ENCODE measurements around the gene NR4A1. TPM values are rescaled to one million over a fixed set of nuclear protein-coding genes. Genes with fewer than 3 reads are reported as not detected.
A peak's percentile ranks its signal among the peaks of the same experiment; 100 is the strongest.

NR4A1 gene
- total RNA-seq, 3 donors from 2014 or later = 16.2 to 123 (median 44.6) TPM

DNA sequence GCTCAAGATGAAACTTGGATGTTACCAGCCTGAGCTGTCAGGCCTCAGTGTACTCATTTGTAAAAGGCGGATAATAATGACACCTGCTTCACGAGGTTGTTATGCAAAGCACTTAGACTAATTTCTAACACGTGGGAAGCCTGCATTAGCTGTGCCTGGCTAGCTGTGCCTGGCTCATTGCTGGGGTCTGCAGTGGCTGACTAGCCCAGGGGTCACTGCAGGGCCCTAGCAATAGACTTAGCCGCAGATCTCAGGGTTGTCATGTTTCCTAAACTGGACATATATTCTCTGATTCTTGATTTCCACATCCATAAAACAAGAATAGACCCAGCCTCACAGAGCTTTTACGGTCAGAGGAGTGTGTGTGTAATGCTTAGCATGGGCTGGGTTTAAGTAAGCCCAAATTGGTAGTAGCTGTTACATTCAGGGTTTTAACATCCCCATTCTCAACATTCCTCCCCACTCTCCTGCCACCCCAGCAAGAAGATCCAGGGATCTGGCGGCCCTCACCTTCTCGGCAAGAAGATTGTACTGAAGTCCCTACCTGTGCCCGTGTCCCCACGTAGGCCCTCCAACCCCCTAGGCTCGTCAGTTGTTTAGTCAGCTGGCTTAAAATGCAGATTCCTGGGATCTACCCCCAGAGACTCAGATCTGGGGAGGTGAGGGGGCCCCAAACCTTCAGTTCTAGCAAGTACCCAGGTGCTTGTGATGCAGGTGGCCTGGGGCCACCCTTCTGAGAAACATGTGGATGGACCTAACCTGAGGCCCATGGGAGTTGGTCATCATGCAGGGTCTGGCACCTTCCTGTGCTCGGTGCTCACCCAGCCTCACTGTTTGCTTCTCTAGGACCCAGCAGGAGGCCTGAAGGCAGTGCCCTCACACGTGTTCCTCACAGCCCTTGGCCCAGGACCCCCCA is 8.6 kb downstream of the NR4A1 start:
- peak in 1 of 3 donors; percentile 22 for DNase-seq
- Histone ChIP-seq H3K4me3 (no peak overlapping the region), H3K36me3 (ENCODE audit: low read depth) (no peaks in the 10 kb centered on the region), H3K4me1 (ENCODE audit: low read depth) (peaks cover 4% of the 10 kb centered on the region), H3K9me3 (no peaks in the 10 kb centered on the region)
- TF ChIP-seq, protein P1, sequence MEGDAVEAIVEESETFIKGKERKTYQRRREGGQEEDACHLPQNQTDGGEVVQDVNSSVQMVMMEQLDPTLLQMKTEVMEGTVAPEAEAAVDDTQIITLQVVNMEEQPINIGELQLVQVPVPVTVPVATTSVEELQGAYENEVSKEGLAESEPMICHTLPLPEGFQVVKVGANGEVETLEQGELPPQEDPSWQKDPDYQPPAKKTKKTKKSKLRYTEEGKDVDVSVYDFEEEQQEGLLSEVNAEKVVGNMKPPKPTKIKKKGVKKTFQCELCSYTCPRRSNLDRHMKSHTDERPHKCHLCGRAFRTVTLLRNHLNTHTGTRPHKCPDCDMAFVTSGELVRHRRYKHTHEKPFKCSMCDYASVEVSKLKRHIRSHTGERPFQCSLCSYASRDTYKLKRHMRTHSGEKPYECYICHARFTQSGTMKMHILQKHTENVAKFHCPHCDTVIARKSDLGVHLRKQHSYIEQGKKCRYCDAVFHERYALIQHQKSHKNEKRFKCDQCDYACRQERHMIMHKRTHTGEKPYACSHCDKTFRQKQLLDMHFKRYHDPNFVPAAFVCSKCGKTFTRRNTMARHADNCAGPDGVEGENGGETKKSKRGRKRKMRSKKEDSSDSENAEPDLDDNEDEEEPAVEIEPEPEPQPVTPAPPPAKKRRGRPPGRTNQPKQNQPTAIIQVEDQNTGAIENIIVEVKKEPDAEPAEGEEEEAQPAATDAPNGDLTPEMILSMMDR (IDR thresholded peaks at IDR 0.05) = no peak
- intact Hi-C loops (cut with DNase I, micrococcal nuclease) = no loop called here
- ATAC-seq = peak; percentile 12

DNA sequence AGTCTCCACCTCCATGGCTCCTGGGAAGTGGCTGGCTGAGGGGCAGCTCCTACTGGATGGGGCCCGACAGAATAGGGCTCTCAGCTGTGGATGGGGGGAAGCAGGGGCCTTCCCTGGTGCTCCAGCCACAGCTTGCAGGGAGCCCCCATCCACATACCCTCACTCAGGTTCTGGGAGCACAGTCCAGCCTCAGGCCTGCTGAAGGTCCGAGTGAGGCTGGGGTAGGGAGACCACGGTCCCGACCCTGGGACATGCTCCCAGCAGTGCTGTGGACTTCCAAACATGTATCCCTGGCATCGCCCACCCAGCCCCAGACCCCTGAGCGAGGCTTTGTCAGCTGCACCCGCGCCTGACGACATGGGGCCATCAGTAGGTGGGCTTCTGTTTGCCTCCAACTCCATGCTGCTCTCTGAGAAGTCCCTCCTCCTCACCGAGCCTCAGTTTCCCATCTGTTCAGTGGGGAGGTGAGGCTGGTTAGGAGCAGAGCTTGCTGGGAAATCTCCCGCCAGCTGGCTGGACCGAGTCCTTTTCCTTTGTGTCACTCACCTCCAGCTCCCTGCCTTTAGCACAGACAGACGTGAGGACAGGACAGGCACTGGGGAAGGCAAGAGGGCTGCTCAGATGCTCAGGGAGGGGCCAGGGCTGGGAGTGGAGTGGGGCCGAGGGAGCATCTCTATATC is 9.4 kb downstream of the NR4A1 start:
- H3K9me3 ChIP-seq = no peaks in the 10 kb centered on the region
- no peak overlapping the region for H3K4me3 ChIP-seq
- DNase-seq = peak in 1 of 3 donors; percentile 23
- peaks cover 4% of the 10 kb centered on the region for H3K4me1 ChIP-seq (ENCODE audit: low read depth)
- TF ChIP-seq, protein P1 (IDR thresholded peaks at IDR 0.05) = no peak
- intact Hi-C loops (cut with DNase I, micrococcal nuclease) = no loop called here
- H3K36me3 ChIP-seq (ENCODE audit: low read depth) = no peaks in the 10 kb centered on the region
- ATAC-seq = no peak

DNA sequence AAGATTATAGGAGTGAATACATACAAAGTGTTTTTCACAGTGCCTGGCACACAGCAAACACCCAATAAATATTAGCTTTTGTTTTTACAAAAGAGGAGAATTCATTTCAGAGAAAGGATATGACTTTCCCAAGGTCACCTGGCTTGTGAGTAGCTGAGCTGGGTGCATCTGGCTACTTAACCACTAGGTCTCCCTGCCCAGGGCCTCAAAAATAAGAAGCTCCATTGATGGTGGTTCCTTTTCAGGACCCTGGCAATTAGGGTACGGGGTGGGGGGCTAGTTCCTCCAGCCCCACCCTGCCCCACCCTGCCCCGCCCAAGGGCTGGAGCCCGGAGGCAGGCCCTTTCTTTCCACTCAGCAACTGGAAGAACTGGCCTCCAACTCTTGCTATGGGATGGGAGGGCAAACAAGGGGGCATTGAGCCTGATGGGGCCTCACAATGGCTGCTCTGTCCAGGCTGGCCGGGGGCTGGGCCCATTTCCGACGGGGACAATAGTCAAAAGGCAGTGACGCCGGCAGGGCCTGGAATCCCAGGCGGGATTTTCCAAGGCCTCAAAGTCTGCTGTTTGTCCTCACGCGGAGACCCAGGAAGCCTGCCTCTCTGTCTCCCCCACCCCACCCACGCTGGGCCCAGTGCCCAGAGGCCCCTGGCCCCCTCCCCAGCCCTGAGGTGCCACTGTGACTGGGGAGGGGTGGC is 10.4 kb downstream of the NR4A1 start:
- intact Hi-C loops (cut with DNase I, micrococcal nuclease) = no loop called here
- ATAC-seq (no peak), DNase-seq (no peak)
- H3K4me1 ChIP-seq (ENCODE audit: low read depth) = peaks cover 4% of the 10 kb centered on the region
- no peaks in the 10 kb centered on the region for H3K9me3 ChIP-seq
- TF ChIP-seq, protein P1 (IDR thresholded peaks at IDR 0.05) = no peak
- no peaks in the 10 kb centered on the region for H3K36me3 ChIP-seq (ENCODE audit: low read depth)
- H3K4me3 ChIP-seq = no peak overlapping the region

DNA sequence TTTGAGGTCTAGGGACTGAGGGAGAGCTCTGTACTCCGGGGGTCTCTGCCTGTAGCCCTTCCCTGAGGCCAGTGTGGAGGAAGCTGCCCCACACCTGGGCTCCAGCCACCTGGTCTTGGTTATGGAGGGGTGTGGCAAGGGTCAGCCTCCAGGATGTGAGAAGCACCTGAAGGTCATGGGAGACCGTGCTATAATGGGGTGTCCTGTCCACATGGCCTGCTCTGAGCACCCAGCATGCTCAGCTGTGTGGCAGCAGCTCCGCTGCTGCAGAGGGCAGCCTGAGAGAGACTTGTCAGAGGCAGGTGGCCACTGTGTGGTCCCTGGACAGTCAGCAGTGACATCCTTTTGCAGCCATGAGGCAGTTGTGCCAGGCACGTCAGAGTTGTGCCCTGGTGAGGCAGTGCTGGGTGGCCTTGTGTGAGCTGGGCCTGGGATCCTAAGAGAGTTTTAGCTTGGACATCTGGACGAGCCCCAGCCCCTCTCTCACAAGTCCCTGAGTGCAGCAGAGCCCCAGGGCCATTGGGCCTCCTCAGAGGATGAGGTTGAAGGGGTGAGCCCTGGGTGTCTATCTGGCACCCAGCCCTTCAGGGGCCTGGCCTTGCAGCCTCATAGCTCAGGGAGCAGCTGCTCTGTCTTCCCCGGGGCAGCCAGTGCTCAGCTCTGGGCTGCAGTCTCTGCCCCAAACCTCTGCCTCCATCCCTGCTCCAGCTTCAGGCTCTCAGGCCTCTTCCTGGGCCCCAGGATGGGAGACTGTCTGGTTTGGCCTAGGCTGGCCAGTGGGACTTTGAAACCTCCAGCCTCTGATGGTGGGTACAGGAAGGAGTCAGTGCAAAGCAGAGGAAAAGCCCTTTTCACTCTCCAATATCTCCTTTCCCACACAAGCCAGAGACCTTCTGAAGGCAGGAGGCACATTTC is 11.2 kb downstream of the NR4A1 start:
- TF ChIP-seq, protein P1 (IDR thresholded peaks at IDR 0.05) = no peak
- DNase-seq (peak in 2 of 3 donors; percentile 8 to 35), ATAC-seq (no peak)
- Histone ChIP-seq H3K9me3 (no peaks in the 10 kb centered on the region), H3K4me1 (ENCODE audit: low read depth) (peaks cover 4% of the 10 kb centered on the region), H3K36me3 (ENCODE audit: low read depth) (no peaks in the 10 kb centered on the region), H3K4me3 (no peak overlapping the region)
- intact Hi-C loops (cut with DNase I, micrococcal nuclease) = no loop called here

Data from mucosa of descending colon (tissue), 3 donors.